OCI-LY7 (cell line): ENCODE data around the gene KAT6B.

Experiments used
- EZH2phosphoT487 ChIP-seq: fragments of 200-600 bp; sonication (generic); IDR thresholded peaks from 2 replicates; pipeline ENCODE4 v1.6.1; 2018; ENCODE audit warnings: low read depth, borderline replicate concordance, mild to moderate bottlenecking, mixed run types, antibody characterized with exemption, low read length, moderate library complexity, mixed read lengths
- TF ChIP-seq, protein P1 (sequence below): fragments of 200-600 bp; sonication (generic); conservative IDR thresholded peaks from 2 replicates; pipeline ENCODE4 v1.5.1; 2014; ENCODE audit warnings: mild to moderate bottlenecking, antibody characterized with exemption, low read length, moderate library complexity, mixed read lengths

DNA sequence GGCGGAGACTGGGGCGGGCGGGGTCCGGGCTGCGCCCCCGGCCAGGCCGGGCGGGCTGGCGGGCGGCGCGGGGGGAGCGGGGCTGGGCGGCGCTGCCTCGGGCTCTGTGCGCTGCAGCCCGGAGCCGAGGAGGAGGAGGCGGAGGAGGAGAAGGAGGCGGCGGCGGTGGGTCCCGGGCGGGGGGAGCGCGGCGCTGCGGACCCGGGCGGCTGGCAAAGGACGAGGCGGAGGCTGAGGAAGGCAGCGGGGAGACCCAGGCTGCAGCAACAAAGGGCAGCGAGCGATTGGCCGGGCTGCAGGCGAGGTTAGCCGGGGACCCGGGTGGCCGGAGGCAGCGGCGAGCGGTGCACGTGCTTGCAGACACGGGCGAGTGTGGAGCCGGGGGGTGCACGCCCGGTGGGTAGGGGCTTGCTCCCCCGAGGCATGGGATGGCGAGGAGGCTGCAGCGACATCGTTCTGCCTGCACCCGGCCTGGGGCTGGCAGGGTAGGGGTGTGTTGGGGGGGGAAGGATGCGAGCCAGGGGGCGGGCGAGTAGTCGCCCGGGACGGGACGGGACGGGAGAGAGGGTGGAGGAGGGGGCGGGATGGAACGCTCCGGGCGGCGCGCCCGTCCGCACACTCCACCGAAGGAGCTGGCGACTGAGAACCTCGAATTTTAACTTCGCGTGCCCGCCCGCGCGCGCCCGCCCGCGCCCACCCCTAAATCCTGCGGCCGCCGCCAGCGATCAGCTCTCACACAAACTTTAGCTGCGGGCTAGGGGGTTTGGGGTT, 844 bp upstream of the KAT6B start:
- TF ChIP-seq, protein P1, sequence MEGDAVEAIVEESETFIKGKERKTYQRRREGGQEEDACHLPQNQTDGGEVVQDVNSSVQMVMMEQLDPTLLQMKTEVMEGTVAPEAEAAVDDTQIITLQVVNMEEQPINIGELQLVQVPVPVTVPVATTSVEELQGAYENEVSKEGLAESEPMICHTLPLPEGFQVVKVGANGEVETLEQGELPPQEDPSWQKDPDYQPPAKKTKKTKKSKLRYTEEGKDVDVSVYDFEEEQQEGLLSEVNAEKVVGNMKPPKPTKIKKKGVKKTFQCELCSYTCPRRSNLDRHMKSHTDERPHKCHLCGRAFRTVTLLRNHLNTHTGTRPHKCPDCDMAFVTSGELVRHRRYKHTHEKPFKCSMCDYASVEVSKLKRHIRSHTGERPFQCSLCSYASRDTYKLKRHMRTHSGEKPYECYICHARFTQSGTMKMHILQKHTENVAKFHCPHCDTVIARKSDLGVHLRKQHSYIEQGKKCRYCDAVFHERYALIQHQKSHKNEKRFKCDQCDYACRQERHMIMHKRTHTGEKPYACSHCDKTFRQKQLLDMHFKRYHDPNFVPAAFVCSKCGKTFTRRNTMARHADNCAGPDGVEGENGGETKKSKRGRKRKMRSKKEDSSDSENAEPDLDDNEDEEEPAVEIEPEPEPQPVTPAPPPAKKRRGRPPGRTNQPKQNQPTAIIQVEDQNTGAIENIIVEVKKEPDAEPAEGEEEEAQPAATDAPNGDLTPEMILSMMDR: no peak
- no peak for TF ChIP-seq EZH2phosphoT487
